ENCODE results near the gene TRO.

DNA sequence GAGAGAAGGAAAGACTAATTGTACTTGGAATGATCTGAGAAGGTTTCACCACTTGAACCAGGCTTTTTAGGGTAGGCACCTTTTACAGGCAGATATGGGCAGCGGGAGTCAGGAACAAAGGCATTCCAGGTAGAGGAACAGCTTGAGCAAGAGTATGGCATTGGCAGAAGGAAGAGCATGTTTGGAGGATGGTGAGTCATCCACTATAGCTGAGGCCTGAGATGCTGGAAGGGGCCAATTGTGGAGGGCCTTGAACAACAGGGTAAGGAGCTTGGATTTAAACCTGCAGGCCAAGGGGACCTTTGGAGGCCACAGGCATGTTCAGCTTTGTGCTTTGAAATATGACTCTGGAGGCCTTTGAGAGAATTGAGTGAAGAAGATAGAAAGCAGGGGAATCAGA lies 41.1 kb downstream of the TRO start:
- TF ChIP-seq TAF1 (IDR thresholded peaks at IDR 0.05; ENCODE audit: low read depth) (no peak), EP300 (conservative IDR thresholded peaks at IDR 0.05; ENCODE audit: poor library complexity, severe bottlenecking) (no peak), POLR2AphosphoS5 (IDR thresholded peaks at IDR 0.05) (no peak), EZH2 (IDR thresholded peaks at IDR 0.05; ENCODE audit: borderline replicate concordance, insufficient read depth, low read length, poor library complexity, severe bottlenecking) (no peak)
- TF ChIP-seq, protein P1, sequence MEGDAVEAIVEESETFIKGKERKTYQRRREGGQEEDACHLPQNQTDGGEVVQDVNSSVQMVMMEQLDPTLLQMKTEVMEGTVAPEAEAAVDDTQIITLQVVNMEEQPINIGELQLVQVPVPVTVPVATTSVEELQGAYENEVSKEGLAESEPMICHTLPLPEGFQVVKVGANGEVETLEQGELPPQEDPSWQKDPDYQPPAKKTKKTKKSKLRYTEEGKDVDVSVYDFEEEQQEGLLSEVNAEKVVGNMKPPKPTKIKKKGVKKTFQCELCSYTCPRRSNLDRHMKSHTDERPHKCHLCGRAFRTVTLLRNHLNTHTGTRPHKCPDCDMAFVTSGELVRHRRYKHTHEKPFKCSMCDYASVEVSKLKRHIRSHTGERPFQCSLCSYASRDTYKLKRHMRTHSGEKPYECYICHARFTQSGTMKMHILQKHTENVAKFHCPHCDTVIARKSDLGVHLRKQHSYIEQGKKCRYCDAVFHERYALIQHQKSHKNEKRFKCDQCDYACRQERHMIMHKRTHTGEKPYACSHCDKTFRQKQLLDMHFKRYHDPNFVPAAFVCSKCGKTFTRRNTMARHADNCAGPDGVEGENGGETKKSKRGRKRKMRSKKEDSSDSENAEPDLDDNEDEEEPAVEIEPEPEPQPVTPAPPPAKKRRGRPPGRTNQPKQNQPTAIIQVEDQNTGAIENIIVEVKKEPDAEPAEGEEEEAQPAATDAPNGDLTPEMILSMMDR (IDR thresholded peaks at IDR 0.05; ENCODE audit: poor library complexity, severe bottlenecking), result no peak

All from neural cell (in vitro differentiated cells).